Measurements from ENCODE around the gene FGD6.
"Not testable (repeated sequence)": the region's sequence is repeated elsewhere in the genome, so short reads cannot be mapped to it uniquely, and the experiment has no call there.

The FGD6 gene
- 1.5 to 5.4 (median 1.5) reads per million in 3 experiments for total RNA-seq

DNA sequence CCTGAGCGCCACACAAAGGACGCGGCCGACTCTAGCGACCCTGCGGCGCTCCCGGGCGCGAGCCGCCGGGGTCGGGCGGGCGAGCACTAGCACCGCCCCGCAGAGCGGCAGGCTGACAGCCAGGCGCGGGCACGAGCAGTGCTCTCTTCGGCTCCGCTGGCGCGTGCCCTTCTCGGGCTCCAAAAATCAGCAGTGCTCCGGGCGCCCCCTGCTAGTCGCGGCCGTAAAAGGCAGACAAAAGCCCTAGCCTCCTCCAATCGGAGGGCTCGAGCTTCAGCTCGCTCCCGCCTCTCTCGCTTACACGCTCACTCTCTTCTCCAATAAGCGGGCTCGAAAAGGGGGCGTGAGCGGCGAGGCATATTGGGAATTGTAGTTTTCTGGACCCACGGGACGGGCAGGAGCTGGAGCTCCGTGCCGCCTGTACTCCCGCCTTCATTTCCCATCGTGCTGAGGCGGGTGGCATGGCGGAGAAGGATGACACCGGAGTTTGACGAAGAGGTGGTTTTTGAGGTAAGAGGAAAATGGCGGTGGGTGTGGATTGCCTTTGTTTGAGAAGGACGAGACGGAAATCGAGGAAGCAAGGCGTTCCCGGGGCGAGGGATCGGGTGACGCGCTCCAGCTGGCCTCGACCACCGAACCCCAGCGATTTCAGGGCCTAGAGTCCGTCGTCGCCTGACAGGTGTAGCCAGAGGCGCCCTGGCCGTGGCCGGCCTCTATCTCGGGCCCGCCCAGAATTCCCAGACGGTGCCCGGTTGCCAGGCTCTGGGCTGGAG, at the start of gene FGD6, which contains the start of gene VEZT:
TSS of gene FGD6 (minus strand) at position 91 of the 773 bp plus-strand sequence. CDS start 227 bp downstream, outside the sequence.
TSS of gene VEZT (plus strand) at position 431 of the 773 bp plus-strand sequence. CDS start at position 475, 44 bp downstream.
- peak; percentile 99 for DNase-seq

DNA sequence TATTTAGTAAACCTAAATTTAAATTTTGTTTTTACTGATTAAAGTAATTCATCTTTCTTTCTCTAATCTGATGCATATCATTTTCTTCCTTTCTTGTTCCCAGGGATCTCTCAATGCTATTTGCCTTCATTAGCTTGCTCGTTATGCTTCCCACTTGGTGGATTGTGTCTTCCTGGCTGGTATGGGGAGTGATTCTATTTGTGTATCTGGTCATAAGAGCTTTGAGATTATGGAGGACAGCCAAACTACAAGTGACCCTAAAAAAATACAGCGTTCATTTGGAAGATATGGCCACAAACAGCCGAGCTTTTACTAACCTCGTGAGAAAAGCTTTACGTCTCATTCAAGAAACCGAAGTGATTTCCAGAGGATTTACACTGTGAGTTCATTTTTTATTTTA, 49.0 kb upstream of the FGD6 start:
- no peak for DNase-seq

DNA sequence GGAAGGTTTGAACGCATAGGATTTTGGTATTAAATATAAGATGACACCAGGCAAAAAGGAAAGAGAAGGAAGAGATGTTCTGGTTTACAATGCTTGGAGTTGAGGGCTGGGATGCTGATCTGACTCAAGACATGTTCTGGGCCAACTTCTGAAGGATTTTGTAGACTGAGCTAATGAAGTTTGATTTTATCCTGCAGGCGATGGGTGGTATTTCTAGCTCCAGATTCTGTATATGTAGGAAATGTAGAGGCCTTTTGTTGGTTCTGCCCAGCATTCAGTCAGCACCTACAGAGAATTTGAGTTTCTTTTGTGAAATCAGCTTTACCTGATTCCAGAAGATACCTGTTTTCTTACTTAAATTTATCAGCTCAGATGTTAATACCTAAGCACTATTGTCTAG, 48.5 kb upstream of the FGD6 start:
- DNase-seq = no peak

DNA sequence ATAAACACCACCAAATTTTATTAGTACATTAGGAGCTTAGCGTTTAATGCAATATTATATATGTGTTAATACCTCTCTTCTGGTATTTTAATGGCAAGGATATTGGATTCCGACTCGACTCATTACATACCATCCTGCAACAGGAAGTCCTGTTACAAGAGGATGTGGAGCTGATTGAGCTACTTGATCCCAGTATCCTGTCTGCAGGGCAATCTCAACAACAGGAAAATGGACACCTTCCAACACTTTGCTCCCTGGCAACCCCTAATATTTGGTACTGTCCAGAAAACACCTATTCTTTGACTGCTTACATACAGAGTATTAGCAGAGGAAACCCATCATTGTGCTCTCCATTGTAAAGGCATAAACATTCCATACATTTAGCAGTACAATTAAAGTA, 45.5 kb upstream of the FGD6 start:
- no peak for DNase-seq

DNA sequence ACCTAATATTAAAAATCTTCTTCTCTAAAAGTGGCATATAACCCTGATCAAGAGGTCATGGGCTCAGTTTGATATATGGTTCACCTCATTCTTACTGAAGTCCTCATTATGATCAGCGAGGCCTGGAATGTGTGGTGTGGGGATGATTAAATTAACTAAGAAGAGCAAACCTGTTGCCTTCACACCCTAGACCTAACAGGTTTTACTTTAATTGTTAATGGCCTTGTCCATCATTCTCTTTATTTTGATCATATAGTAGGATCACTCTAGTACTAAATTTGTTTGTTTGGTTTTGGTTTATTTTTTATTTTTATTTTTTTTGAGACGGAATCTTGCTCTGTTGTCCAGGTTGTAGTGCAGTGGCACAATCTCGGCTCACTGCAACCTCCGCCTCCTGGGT, 43.8 kb upstream of the FGD6 start:
- no peak for DNase-seq

DNA sequence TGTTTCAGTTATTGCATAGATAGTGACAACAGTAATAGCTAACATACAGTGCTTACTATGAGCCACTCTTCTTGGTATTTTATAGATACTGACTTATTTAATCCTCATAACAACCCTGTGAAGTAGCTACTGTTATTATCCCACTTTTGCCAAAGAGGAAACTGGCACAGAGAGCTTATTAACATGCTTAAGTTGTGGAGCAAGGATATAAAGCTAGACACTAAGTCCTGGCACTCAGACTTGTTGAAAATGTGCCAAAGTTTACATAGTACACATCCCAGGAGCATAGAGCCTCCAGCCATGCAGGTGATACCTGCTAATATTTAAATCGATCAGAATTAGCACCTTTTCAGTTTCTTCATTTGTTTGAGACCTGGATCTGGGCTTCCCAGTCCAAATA, 42.1 kb upstream of the FGD6 start:
- DNase-seq = no peak

DNA sequence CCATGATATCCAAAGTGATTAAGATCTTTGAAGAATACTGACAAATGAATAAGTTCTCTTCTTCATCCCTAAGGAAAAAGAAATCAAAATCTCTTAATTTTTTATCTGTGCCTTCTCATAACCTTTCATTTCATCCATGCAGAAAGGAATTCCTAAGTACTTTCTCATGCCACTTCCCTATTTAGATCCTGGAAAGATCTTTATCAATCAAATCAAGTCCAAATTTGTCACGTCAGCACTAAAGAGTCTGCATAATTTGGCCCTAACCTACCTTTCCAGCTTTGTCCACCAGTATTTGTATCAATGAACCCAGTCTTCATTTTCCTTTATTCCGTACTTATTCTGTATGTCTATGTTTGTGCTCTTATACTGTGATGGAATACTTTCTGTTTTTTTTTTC, 41.5 kb upstream of the FGD6 start:
- no peak for DNase-seq

DNA sequence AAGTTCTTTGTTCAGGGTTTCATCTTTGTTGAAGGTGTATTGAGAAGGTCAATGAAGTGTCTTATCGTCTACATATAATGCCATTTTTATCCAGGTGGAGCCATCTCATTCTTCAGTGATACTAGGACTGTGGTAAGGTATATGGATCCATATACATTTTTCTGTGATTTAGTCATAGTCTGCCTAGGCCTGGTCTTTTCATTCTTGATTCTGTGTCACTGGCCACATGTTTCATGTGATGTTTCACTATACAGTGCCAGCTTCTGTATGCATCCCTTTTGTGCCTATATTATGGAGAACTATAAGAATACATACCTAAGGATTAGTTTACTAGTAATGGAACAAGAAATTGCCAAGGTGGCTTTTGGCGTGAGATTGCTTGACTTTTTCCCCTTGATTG, 40.9 kb upstream of the FGD6 start:
- DNase-seq = no peak

DNA sequence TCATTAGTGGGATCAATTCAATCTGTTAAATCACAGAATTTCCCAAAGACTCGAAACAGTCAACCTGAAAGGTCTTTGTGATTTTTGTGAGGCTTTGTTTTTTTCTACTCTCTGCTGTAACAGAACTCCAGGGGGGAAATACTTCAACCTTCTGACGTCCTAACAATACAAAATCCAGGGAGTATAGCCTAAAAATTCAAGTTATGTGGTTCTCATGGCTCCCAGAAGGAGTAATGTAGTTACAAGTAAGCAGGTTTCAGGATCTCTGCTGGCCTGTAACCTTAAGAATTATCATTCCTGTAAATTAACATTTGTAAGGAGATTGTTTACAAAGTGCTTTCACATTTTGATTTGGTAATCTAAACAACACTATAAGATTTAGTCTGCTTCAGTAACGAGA, 40.3 kb upstream of the FGD6 start:
- no peak for DNase-seq

DNA sequence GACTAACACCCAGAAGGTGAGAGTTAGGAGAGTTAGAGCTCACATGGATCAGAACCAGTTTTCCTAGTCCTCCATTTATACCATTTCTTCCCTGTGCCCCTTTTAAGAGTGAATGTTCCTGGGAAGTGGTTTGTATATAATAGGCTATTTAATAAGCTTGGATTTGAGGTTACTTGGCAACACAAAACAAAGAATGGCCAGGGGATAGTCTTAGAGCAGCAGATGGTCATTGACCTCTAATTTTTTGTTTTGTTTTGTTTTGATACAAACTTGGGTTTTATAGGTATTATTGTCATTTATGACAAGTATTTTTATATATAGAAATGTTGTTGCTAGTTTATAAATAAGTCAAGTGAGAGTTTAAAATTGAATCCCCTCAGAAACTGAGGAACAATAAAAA, 36.1 kb upstream of the FGD6 start:
- DNase-seq = no peak

DNA sequence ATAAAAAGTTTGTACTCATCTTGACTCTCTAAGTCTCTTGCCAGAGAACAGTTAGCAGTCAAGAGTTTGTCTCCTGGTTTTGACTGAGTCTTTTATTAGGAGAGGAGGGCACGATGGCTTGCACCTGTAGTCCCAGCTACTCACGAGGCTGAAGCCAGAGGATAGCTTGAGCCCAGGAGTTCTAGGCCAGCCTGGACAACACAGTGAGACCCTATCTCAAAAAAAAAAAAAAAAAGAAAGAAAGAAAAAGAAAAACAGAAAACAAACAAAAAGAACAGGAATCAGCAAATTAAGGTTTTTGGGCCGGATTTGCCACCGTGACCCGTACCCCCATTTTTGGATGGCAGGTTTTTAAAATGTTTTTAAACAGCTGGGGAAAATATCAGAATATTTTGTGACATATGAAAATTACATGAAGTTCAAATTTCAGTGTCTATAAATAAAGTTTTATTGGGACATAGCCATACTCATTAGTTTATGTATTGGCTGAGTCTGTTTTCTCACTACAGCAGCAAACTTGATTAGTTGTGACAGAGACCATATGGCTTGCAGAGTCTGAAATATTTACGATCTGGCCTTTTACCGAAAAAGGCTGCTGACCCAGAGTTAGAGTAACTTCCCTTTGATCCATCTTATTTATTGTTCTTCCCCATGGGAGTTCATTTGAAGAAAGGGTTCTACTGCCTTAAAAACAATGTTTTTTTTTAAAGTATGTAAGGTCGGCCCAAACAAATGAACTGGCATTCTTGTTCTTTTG, 31.5 kb upstream of the FGD6 start:
- no peak for DNase-seq

DNA sequence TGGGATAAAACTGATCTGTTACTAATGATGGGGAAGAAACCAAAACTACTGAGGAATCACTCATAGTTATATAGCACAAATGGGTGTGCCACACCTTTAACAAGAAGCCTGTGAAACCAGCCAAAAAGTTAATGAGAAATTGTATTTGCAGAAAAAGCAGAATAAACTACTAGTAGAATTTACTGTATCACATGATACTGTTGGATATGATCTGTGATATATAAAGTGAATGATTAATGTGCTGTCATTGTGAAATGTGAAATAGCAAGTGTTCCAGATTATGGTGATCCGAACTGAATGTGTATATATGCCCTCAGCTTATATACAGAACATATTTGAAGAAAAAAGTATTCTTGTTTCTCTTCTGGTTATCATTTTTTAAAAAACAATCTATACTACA, 30.8 kb upstream of the FGD6 start:
- no peak for DNase-seq

DNA sequence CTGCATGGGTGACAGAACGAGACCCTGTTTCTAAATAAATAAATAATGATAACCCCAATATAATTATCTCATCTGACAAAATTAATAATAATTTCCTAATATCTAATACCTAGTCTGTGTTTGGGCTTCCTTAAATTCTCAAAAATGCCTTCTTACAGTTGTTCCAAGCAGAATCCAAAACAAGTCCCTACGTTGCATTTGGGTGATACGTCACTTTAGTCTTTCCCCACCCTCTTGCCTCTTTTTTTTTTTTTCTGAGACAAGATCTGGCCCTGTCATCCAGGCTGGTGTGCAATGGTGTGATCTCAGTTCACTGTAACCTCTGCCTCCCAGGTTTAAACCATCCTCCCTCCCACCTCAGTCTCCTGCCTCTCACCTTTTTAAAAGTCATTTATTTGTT, 27.1 kb upstream of the FGD6 start:
- no peak for DNase-seq

DNA sequence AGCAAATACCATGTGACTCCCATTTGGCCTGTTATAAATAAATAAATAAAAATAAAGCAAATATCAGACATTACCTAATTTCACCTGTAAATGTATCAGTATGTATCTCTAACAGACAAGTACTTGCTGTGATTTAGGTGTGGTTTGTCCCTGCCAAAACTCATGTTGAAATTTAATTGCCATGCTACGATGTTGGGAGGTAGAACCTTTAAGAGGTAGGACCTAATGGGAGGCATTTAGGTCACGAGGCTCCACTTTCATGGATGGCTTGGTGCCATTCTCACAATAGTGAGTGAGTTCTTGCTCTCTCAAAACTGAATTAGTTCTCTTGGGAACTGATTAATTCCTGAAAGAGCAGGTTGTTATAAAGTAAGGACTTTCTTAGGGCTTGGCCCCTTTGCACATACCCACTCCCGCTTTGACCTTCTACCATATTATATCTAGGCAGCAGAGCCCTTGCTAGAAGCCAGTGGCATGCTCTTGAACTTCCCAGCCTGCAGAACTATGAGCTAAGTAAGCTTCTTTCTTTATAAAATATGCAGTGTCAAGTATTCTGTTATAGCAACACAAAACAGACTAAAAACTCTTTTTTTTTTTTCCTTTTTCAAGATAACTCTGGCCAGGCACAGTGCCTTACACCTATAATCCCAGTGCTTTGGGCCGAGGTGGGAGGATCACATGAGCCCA, 26.4 kb upstream of the FGD6 start:
- DNase-seq = no peak

DNA sequence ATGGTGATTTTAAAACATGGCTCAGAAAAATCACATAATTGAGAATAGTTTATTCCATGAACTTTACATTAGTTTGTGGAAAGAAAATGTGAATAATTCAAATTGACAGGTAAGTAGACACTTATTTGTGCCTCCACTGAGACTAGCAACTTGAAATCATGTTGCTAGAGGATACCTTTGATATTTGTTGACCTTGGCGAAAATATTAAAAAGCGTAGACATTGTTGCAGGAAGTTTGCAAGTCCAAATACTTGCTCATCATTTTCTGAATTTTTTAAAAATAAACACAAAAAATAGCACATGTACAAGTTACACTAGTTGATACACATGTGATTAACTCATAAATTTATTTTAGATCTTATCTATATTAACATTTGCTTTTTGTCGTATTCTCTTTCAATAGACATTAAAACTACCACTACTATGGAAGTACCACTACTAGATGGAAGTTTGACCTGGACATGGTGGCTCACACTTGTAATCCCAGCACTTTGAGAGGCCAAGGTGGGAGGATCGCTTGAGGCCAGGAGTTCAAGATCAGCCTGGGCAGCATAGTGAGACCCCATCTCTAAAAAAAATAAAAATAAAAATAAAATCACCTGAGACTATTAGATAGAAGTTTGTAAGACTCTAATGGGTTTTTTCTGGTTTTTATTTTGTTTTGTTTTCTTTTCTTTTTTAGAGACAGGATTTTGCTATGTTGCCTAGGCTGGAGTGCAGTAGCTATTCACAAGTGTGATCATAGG, 24.7 kb upstream of the FGD6 start:
- DNase-seq = no peak

DNA sequence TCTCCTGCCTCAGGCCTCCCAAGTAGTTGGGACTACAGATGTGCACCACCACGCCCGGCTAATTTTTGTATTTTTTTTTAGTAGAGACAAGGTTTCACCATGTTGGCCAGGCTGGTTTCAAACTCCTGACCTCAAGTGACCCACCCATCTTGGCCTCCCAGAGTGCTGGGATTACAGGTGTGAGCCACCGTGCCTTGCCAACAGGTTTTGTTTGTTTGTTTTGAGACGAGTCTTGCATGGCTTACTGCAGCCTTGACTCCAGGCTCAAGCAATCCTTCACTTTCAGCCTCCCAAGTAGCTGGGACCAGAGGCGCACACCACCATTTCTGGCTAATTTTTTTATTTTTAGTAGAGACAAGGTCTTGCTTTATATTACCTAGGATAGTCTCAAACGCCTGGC, 23.9 kb upstream of the FGD6 start:
- DNase-seq = not testable (repeated sequence)

DNA sequence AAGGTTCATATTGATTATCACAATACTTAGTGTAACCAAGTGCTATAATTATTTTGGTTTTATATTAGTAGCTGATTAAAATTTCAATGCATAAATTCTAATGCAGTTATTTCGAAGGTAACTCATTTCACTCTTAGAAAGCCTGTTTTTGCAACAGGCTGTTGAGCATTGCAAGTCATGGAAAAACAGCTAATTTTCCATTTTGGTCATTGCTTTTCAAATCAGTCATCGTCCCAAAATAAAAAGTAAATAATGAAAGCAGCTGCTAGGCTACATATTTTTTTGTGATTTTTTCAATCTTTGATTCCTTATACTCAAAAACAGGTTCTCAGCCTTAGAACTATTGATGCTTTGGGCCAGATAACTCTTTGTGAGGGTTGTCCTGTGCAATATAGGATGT, 23.3 kb upstream of the FGD6 start:
- DNase-seq = no peak

DNA sequence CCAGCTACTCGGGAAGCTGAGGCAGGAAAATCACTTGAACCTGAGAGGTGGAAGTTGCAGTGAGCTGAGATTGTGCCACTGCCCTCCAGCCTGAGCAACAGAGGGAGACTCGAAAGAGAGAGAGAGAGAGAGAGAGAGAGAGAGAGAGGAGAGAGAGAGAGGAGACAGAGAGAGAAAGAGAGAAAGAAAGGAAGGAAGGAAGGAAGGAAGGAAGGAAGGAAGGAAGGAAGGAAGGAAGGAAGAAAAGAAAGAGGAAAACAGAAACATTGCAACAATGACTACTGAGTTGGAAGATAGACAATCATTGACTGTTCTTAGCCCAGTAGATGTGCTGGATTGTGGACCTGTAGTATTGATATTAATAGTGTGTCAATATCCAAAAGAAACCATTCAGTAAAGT, 22.6 kb upstream of the FGD6 start:
- not testable (repeated sequence) for DNase-seq

DNA sequence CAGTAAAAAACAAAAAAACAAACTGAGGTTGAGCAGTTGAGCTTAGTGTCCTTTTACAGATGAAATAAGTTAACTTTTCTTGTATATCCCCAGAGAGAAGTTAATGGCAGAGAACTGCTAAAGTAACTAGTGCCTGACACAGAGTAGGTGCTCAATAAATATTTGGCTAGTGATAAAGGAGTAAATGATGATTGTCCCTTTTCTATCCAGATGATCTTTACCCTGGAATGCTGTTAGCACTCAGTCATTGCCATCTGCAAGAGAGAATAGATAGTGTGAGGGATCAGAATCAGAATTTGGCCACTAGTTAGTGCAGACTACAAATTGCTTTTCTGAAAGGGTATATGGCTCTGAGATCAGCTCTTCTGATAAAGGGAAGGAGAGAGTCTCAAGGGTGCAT, 21.9 kb upstream of the FGD6 start:
- DNase-seq = no peak

DNA sequence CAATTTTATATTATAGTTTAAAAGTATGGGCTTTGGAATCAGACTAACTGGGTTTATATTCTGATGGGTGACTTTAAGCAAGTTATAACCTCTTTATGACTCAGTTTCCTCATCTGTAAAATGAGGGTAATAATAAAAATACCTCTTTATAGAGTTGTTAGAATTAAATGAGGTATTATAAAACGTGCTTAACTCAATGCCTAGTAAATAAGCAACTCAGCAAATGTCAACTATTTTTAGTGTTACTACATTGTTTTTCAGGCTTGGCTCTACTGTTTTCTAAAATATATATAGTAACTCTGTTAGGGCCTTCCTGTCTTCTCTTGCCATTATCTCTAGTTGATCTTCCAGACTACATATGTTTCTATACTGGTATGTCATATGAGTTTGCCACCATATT, 20.9 kb upstream of the FGD6 start:
- DNase-seq = no peak

DNA sequence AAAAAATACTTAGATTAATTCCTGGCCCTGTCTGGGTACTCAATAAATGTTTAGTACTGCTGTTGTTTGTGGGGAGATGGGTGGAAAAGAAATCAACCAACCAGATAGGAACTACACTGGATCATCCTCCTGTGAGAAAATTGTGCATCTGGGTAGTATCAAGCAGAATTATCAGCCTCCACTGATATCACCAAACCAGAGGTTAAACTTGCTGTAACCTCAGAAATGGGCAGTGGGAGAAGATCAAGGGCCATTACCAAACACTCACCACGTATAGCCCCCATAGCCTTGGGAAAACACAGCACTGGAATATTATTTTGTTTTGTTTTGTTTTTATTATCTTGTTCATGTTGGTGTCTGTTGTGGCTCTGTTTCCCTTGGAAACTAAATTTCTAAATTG, 20.0 kb upstream of the FGD6 start:
- DNase-seq = no peak

DNA sequence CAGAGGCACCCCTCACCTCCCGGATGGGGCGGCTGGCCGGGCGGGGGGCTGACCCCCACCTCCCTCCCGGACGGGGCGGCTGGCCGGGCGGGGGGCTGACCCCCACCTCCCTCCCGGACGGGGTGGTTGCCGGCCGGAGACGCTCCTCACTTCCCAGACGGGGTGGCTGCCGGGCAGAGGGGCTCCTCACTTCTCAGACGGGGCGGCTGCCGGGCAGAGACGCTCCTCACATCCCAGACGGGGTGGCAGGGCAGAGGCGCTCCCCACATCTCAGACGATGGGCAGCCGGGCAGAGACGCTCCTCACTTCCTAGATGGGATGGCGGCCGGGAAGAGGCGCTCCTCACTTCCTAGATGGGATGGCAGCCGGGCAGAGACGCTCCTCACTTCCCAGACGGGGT, 18.4 kb upstream of the FGD6 start:
- not testable (repeated sequence) for DNase-seq

DNA sequence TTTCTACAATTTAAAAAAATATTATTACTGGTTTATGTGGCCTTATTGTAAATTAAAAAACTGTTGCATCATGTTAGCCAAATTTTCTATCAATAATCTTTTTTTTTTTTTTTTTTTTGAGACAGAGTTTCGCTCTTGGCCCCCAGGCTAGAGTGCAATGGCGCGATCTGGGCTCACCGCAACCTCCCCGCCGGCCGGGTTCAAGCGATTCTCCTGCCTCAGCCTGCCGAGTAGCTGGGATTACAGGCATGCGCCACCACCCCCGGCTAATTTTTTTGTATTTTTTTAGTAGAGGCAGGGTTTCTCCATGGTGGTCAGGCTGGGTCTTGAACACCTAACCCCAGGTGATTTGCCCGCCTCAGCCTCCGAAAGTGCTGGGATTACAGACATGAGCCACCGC, 16.9 kb upstream of the FGD6 start:
- not testable (repeated sequence) for DNase-seq
